GM15510 (cell line): ENCODE measurements around the gene PTPRA.

Source experiments
- POLR2A ChIP-seq: IDR thresholded peaks from 3 replicates; pipeline ENCODE4 v1.6.1; 2011; ENCODE audit warnings: borderline replicate concordance; ENCODE audit not compliant: insufficient read length; ENCODE audit errors: extremely low read depth

The PTPRA gene

GRCh38 chr20:2840967-2841531, 32.2 kb upstream of the PTPRA start:
- no peak for TF ChIP-seq POLR2A

- no peak for TF ChIP-seq POLR2A
Measured at GRCh38 chr20:2845607-2846006, 27.7 kb upstream of the PTPRA start.

- TF ChIP-seq POLR2A, result no peak
Measured at GRCh38 chr20:2846698-2847097, 26.6 kb upstream of the PTPRA start.

GRCh38 chr20:2847802-2848201, 25.5 kb upstream of the PTPRA start:
- TF ChIP-seq POLR2A, result no peak

- no peak for TF ChIP-seq POLR2A
Measured at GRCh38 chr20:2849529-2849928, 23.8 kb upstream of the PTPRA start.

GRCh38 chr20:2851086-2851485, 22.2 kb upstream of the PTPRA start:
- TF ChIP-seq POLR2A, result no peak

GRCh38 chr20:2858591-2858990, 14.7 kb upstream of the PTPRA start:
- no peak for TF ChIP-seq POLR2A

GRCh38 chr20:2859330-2860121, 13.8 kb upstream of the PTPRA start:
- TF ChIP-seq POLR2A, result no peak

GRCh38 chr20:2864626-2865025, 8.7 kb upstream of the PTPRA start:
- no peak for TF ChIP-seq POLR2A

- no peak for TF ChIP-seq POLR2A
Measured at GRCh38 chr20:2865101-2865500, 8.2 kb upstream of the PTPRA start.

- no peak for TF ChIP-seq POLR2A
Measured at GRCh38 chr20:2865630-2866029, 7.7 kb upstream of the PTPRA start.

GRCh38 chr20:2866236-2866635, 7.0 kb upstream of the PTPRA start:
- TF ChIP-seq POLR2A, result no peak

DNA sequence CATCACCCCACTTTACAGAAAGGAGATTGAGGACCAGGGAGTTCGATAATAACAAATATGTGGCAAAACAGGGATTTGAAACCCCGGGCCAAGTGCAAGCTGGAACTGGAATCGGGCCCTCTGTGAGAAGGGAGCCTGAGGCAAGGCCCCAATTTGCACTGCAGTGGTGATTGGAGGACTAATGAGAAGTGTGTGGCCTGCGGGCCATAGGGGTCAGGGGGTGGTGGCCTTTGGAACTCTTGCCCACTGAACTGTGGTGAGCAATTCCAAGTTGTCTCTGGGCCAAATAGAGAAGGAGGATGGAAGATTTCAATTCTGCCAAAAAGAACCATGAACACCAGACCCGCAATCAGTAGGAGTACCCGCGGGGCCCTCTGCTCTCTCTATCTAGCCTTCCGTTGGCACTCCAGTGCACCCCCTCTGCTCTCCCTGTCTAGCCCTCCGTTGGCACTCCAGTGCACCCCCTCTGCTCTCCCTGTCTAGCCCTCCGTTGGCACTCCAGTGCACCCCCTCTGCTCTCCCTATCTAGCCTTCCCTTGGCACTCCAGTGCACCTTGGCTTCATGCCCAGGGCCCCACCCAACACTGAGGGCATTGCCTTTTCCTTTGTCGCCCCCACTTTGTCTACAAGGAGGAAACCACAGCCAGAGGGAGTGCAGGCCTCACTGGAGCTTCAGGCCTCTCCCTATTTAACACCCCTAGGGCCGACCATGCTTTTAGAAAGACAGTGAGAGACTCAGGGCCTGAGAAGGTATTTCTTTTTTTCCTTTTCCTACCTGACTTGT, 6.0 kb upstream of the PTPRA start:
- TF ChIP-seq POLR2A, result no peak

- no peak for TF ChIP-seq POLR2A
Measured at GRCh38 chr20:2869381-2869780, 3.9 kb upstream of the PTPRA start.

GRCh38 chr20:2871111-2871465, 2.2 kb upstream of the PTPRA start:
- no peak for TF ChIP-seq POLR2A
